D341Med (cell line): ENCODE results near the gene OGFOD1.
A peak's percentile ranks its signal among the peaks of the same experiment; 100 is the strongest.

Source experiments
- DNase-seq: peaks from one replicate; pipeline ENCODE4 v3.0.0; 2012; ENCODE audit warnings: low spot score

OGFOD1 gene

DNA sequence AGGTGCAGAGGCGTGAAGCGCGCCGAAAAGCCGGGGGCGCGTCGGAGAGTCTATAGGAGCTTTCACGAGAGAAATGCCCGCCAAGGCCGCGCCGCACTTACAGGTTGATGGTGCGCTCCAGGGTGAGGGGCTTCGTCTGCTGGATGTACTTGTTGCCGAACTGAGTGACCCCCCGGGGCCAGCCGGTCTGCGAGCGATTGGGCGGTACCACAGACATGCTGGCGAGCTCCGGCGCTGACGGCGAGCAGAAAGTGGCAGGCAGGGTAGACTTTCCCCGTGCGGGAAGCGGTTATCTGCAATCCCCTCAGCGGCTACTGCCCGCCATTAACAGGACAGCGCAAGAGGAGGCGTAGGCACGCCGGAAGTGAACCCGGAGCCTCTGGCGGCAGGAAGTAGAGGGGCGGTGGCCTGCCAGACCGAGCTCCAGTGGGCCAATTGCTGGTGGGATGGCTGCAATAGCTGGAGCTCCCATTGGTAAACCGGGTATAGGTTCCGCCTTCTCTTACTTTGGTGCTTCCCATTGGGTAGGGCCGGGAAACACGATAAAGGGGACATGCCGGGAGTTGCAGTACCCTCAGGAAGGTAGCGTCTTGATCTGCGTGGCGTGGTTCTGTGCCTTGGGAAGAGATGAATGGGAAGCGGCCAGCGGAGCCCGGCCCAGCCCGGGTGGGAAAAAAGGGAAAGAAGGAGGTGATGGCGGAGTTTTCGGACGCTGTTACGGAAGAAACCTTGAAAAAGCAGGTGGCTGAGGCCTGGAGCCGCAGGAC, at the start of gene OGFOD1, which contains the start of gene NUDT21:
TSS of gene OGFOD1 (plus strand) at position 569 of the 767 bp plus-strand sequence. CDS start at position 628, 59 bp downstream.
TSS of gene NUDT21 (minus strand) at position 347 of the 767 bp plus-strand sequence. CDS start at position 217, 130 bp downstream.
- peak; percentile 96 for DNase-seq

DNA sequence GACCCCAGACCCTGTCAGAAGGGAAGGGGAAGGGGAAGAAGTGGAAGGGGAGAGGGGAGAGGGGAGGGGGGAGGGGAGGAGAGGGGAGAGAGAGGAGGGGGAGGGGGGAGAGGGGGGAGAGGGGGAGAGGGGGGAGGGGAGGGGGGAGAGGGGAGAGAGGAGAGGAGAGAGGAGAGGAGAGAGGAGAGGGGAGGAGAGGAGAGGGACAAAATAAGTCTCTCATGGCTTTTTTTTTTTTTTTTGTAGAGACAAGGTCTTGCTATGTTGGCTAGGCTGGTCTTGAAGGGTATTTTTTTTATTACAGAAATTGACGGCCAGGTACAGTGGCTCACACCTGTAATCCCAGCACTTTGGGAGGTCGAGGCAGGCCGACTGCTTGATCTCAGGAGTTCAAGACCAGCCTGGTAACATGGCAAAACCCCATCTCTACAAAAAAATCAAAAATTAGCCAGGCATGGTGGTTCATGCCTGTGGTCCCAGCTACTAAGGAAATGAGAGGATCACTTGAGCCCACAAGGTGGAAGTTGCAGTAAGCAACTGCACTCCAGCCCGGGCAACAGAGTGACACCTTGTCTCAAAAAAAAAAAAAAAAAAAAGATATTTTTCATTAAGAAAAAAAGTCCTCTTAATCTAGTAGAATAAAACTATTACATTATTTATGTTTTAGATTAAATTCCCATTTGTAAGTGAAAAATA, 45.2 kb upstream of the OGFOD1 start:
- no peak for DNase-seq

DNA sequence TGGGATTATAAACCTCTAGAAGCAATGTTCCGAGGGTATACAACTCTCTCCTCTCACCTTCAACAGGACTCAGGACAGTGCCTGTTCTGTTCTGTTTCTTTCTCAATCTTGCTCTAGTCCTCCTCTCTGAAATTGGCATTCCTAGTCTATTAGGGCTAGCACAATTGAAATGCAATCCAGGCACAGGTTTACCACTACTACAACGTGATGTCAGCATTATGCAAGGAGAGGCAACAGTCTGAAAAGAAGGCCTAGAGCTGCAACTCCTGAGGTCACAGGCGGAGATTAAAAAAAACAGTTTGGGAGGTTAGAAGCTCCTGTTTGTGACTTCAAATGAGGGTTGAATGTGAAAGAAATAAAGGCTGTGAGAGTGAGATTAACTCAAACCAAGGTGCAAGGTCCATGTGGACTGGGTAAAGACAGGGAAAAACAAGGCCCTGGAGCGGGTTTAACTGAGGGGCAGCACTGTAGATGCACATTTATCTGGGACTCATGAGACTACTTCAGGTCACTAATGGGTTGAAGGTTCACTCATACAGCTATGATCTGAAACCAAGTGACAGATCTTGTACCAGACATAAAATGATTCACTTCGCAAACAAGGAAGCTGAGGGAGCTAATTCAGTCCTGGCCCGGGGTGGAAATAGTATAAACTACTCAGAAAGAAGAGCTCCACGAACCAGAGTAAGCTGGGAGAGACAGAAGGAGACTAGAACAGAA, 42.8 kb upstream of the OGFOD1 start:
- DNase-seq, result no peak

DNA sequence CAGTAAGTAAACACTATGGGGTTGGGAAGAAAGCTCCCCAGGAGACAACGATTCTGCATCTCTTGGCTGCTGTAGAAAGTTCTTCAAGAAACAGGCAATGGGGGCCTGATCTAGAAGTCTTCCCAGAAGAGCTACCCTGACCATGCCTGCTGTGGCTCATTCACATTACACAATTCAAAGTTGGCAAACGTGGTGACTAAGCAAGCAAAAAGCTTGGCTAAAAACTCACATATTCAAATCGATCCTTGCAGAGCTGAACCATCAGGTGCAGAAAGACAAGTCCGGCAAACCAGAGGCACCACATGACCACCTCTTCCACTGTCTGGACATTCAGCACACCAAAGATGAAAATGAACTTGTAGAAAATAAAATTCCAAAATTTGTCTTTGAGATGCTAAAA, 42.2 kb upstream of the OGFOD1 start:
- DNase-seq, result no peak

DNA sequence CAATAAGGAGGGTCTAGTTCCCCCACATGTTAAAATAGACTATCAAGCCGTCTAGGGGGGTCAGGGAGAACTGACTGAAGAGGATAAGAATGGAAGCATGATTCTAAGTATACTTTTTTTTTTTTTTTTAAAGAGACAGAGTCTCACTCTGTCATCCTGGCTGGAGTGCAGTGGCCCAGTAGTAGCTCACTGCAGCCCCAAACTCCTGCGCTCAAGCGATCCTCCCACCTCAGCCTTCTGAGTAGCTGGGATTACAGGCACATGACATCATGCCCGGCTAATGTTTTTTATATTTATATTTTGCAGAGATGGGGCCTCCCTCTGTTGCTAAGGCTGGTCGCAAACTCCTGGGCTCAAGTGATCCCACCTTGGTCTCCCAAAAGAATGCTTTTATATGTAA, 40.2 kb upstream of the OGFOD1 start:
- DNase-seq, result no peak

DNA sequence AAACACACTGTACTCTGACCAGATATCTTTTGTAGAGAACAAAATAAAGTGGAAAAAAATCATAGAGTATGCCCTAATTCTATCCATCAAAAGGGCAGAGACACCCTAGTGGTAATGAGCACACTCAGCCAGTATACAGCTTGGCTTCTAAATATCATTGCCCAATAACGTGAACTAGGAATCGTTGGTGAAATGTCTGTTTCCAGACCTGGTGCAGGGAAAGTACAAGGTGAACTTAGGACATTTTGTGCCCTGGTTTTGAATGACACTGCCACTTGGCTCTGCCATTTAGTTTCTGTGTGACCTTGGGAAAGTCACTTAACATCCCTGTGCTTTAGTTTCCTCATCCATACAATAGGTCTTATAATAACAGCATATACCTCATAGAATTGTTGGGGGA, 39.7 kb upstream of the OGFOD1 start:
- DNase-seq, result no peak

DNA sequence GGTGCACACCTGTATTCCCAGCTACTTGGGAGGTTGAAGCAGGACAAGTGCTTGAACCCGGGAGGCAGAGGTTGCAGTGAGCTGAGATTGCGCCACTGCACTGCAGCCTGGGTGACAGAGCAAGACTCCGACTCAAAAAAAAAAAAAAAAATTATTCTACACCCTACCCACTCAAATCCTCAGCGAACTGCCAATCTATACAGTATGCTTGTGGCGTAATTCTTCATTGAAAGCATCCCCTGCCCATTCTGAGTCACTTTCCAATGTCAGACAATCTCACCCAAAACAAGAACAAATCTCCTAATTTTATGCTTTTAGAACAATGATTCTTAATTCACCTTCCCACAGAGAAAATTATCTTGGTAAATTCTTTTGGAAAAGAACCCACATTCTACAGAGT, 38.0 kb upstream of the OGFOD1 start:
- no peak for DNase-seq

DNA sequence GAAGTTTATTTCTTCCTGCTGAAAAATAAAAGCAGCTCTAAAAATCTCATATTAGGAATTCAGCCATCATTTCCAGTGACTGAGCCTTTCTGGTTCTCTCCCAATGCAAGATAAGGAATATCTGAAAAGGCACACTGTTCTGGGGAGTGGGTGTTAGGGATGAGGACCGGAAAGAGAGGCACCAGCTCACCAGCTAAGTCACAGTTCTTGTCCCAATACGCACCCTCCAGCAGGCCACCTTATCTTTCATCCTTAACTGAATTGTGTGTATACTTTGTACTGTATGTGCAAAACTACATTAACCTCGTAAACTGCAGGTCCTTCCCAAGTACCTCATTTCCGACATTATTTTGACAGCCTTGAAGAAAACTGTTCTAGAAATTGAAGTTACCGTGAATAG, 37.0 kb upstream of the OGFOD1 start:
- DNase-seq, result no peak

DNA sequence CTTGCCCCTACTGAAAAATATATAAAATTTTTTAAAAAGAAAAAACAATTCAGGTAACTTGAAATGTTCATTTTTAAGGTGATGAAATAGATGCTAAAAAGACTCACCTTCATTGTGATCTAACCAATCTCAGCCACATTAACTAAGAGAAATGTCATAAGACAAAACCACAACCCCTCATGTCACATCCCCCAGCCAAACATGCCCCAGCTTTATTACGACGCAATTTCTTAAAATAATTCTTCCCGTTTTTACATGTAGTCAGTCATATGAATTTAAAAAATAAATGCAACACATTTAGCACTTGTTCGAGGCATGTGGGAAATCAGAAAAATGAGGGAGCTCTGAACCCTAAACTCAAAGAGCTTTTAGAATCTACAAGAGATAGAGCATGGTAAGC, 35.5 kb upstream of the OGFOD1 start:
- no peak for DNase-seq

DNA sequence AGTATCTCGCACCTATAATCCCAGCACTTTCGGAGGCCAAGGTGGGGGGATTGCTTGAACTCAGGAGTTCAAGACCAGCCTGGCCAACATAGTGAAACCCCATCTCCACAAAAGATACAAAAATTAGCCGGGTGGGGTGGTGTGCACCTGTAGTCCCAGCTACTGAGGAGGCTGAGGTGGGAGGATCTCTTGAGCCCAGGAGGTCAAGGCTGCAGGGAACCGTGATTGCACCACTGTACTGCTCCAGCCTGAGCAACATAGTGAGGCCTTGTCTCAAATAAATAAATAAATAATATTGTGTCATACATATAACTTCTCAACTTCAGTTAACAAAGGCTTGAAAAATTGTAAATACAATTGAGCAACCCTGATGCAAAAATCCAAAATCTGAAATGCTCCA, 34.2 kb upstream of the OGFOD1 start:
- no peak for DNase-seq

DNA sequence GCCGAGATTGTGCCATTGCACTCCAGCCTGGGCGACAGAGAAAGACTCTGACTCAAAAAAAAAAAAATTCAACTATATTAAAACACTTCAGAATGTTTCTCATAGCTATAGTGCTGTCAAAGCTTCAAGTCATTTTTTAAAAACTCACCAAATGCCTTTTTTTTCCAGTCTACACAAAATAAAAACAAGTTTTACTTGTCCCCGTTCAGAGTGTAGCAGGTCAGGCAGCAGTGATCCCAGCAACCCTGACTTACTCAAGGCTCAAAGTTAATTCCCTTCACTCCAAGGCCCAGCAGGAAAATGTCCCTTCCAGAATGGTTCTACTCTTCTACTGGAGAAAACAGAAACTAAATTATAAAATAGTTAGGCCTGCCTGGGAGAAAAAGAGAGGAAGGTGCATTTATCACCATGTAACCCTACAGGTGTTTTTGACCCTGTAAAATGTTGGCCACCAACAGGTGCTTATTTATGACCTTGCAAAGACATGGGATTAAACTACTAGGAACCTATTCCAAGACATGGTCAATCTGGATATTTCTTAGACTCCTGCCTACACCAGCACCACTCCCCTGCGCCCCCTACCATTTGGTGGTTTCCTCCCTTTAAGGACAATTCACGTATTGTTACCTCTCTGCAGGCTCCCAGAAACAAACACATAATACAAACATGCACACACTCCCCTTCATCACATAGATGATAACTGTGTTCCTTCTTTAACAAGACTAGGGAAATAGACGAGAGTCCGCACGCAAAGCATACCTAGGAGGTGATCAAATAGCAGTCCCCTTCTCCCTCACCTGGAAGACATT, 31.4 kb upstream of the OGFOD1 start:
- DNase-seq, result no peak

DNA sequence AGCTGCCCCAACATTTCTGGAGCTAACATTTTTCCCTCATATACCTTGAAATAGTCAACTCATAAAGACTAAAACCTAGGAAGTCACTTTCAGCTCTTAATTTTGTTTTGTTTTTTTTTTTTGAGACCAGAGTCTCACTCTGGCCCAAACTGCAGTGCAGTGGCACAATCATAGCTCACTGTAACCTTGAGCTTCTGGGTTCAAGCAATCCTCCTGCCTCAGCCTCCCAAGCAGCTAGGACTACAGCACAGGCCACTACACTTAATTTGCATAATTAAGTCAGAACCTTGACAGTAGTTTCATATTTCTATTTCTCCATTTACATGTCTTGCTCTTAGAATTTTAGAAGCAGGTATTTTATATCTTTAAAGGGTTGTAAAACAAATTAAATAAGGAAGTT, 30.7 kb upstream of the OGFOD1 start:
- no peak for DNase-seq

DNA sequence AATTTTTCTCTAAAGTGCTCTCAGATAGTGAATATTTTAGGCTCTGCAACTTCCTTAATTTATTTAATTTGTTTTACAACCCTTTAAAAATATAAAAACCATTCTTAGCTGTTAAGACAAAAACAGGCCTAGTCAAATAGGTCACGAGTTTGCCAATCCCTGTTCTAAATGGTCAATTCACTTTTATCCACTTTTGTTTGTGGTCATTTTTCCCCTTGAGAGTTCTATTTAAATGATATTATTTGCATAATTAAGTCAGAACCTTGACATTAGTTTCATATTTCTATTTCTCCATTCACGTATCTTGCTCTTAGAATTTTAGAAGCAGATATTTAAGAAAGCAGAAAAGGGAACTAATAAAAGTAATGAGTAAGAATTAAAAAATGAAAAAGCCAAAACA, 30.0 kb upstream of the OGFOD1 start:
- DNase-seq, result no peak

DNA sequence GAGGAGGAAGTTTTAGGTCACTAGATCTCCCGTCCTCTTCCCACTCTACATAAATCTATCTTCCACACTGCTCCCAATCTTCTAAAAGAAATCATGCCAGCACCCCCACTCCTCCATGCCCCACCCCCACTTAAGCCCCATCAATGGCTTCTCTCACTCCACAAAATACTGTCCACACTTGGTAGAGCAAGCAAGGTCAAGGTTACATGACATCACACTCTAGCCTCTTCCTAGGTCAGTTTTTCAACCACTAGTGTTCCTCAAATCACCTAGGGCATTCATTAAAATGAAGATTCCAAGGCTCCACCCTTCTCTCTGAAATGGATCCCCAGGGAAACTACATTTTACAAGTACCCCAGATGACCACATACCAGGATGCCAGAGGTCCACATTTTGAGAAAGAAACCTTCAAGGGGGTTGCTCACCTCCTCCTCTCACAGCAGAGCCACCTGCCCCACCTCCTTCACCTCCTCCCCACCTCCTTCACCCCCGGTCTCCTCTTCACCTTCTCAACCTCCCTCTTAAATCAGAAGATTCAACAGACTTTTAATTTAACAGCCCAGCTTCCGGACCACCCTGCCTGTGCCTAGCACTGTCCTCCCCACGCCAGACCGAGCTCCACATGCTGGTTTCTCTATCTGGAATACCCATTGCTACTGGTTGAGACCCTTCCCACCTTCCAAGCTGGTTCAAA, 29.2 kb upstream of the OGFOD1 start:
- DNase-seq, result no peak

DNA sequence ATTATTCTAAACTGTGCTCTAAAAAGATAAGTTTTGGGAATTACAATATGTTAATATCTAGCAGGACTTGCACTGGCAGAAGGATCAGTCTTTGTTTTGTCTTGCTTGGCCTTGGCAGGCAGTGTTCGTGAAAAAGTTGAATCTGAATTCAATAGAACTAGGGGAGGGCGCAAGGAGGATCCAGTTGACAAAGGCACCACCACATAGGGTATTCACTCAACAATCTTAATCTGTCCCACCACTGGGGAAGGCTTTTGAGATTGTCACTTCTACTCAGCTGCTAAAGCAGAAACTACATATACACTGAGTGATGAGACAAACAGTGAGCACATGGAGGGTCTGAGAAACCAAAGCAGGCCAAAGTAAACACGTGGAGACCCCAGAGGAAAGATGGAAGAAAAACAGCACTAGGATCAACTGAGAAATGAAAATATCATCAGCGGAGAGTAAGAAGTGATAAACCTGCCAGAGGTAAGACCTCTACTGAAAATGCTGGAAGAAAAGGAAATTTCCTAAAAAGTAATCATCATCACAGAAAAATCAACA, 28.4 kb upstream of the OGFOD1 start:
- no peak for DNase-seq

DNA sequence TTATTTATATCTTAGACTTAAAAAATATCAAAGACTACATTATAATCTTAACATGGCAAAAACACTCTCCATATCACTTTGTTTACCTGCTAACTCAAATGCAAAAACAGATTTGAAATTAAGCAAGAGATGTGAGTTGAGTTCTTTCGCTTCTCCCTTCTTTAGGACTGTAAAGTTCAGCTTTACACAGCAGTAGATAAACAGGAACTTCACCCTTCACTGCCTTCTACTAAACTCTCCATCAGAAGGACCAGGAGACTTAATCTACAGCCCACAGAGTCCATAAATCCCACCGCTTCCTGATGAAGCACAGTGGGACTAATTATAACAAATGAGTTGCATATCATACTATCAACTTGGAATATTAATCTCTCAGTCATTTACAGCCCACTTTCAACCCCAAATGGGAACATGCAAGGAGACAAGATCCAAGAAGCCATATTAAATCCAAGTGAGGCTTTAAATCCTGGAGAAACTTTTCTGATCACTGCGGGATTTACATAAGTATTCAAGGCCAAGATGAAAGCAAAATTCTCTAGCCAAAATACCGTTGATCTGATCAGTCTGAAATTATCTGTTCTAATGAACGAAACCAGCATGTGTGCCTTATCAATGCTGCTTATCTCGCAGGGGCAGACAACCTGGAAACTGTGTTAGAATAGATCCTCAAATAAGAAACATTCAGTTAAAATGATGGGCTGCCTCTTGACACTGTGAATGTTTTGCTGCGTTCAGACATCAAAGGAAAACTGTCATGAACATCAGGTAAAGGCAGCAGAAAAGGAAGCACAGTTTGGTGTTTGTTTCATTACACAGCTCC, 27.6 kb upstream of the OGFOD1 start:
- no peak for DNase-seq

DNA sequence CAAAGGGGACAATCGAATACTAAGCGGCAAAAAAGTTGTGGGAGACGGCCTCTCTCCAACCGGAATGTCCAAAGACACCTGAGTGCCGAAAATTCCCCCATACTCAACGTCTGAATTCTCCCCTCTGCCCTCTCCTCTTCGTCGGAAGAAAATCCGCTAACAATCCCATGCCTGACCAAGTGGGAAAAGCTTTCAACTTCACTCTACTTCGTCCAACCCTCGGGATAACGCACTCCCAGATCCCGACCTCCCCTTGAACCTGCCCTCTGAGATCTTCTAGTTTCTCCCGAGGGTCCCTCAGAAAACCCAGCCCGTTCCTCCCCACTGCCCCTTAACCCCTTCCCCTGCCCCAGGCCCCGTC, 27.0 kb upstream of the OGFOD1 start:
- no peak for DNase-seq

DNA sequence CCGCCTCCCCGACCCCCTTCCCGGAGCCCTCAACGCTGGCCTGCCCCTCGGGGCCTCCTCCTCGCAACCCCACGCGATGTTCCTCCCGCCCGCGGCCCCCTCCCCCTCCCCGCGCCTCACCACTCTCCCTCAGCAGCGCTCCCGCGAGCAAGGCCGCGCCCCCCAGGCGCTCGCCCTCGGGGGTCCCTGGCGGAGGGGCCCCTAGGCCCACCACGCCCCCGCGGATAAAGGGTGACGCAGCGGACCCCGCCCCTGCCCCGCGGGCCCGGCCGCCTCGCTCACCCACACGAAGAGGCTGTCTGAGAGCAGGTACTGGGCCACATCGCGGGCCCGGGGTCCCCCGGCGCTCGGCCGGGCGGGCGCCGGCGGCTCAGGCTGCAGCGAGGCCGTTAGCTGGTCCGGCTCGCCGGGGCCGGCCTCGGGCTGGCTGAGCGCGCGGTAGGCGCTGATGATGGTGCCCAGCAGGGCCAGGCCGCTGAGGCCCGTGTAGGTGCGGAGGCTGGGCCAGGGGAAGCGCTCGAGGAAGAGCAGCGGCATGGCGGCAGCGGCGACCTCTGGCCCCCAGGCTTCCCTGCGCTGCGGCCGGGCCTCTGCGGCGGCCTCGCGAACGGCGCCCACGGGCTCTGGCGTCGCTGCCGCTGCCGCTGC, 26.4 kb upstream of the OGFOD1 start:
- DNase-seq, result peak; percentile 72

DNA sequence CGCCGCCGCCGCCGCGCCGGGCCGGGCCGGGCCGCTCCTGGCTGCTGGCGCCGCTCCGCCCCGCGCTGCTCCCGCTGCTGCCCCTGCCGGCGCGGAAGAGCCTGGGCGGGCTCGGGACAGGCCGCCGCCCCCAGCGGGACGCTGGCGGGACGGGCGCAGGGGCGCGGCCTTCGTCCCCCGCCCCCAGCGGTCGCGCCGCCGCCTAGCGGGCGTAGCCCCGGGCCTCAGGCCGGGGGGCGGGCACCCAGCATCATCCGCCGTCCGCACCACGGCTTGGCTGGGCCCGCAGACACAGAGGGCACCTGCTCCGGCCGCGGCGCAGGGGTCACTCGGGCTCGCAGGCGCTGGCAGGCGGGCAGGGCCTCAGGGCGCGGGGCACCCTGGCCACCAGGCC, 25.9 kb upstream of the OGFOD1 start, which contains the start of gene AMFR:
TSS of gene AMFR (minus strand) at position 107 of the 394 bp plus-strand sequence. CDS start 218 bp downstream, outside the sequence.
- DNase-seq, result peak; percentile 94

DNA sequence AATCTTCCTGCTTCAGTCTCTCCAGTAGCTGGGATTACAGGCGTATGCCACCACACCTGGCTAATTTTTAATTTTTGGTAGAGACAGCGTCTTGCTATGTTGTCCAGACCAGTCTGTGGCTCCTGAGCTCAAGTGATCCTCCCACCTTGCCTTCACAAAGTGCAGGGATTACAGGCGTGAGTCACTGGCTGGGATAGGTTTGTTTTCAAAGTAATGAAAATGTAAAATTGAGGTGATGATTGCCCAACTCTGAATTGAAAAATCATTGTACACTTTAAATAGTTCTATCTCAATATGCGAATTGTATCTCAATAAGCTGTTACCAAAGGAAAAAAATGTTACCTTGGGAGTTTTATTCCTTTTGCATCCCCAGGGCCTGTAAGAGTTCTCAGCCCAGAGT, 24.8 kb upstream of the OGFOD1 start:
- no peak for DNase-seq
